Panc1 (cell line): ENCODE measurements around the gene CDKN1A. TPM values are rescaled to one million over a fixed set of nuclear protein-coding genes. Genes with fewer than 3 reads are reported as not detected.
A peak's percentile ranks its signal among the peaks of the same experiment; 100 is the strongest.

Experiments used
- ATAC-seq: fragments of 200-7000 bp; cut with Tn5 transposase; 2 replicates; pipeline ENCODE4 v1.9.1; 2020; ENCODE audit warnings: mild to moderate bottlenecking, moderate library complexity
- Bru-seq: library from RNA; stranded (reverse); fragments of 400-500 nt; gene quantifications from one replicate; lab custom pipeline; 2021; lab: Mats Ljungman, UMichigan
- BruChase-seq, 2 experiments: library from RNA; stranded (reverse); fragments of 400-500 nt; gene quantifications; one replicate each; lab custom pipeline; 2021; lab: Mats Ljungman, UMichigan
- BruUV-seq: library from RNA; stranded (reverse); fragments of 400-500 nt; replicated peaks from 2 replicates; lab custom pipeline; 2021; lab: Mats Ljungman, UMichigan
- CTCF ChIA-PET: fragments of 300-600 bp; sonication (Branson Sonifier 250); formaldehyde crosslinking; loops from one replicate; lab custom pipeline; 2022; ENCODE audit warnings: antibody characterized with exemption; lab: Charles Lee
- POLR2A ChIA-PET: fragments of 300-600 bp; sonication (Branson Sonifier 250); formaldehyde crosslinking; loops from one replicate; lab custom pipeline; 2022; ENCODE audit warnings: antibody characterized with exemption; lab: Charles Lee
- DNase-seq: peaks from one replicate; pipeline ENCODE4 v3.0.0-alpha.2; 2010; ENCODE audit warnings: low read depth, low spot score
- H3K27ac ChIP-seq: 2 replicates; pipeline ENCODE4 v1.5.1; 2011; ENCODE audit warnings: mild to moderate bottlenecking, low read length, inconsistent platforms
- H3K27me3 ChIP-seq: fragments of 200-500 bp; sonication (Bioruptor generic); 2 replicates; pipeline ENCODE4 v1.6.0; 2014; ENCODE audit warnings: low read length, inconsistent platforms; ENCODE audit not compliant: control insufficient read depth, insufficient read depth
- H3K36me3 ChIP-seq: fragments of 200-500 bp; sonication (Bioruptor generic); 2 replicates; pipeline ENCODE4 v1.5.1; 2014; ENCODE audit warnings: inconsistent platforms, mild to moderate bottlenecking, low read length, moderate library complexity; ENCODE audit not compliant: control insufficient read depth, insufficient read depth
- H3K4me1 ChIP-seq: 2 replicates; pipeline ENCODE4 v1.5.1; 2011; ENCODE audit warnings: inconsistent platforms, mild to moderate bottlenecking, low read length, moderate library complexity; ENCODE audit not compliant: control insufficient read depth, insufficient read depth
- H3K4me3 ChIP-seq, 2 experiments: 2 replicates each; pipeline ENCODE4 v1.5.1; 2011 to 2012; ENCODE audit warnings: low read depth in 2 of 2, low read length in 2 of 2, mild to moderate bottlenecking in 2 of 2, inconsistent platforms in 1 of 2, moderate library complexity in 1 of 2
- H3K9me3 ChIP-seq: fragments of 200-500 bp; sonication (Bioruptor generic); 2 replicates; pipeline ENCODE4 v1.5.1; 2014; ENCODE audit warnings: low read depth, mild to moderate bottlenecking, inconsistent platforms, low read length, moderate library complexity; ENCODE audit not compliant: control insufficient read depth, insufficient read depth
- POLR2AphosphoS5 ChIP-seq: IDR thresholded peaks from 2 replicates; pipeline ENCODE4 v1.6.1; 2012; ENCODE audit warnings: mild to moderate bottlenecking, low read depth, low read length, moderate library complexity
- SIN3A ChIP-seq: IDR thresholded peaks from 2 replicates; pipeline ENCODE4 v1.6.1; 2012; ENCODE audit warnings: low read depth, mild to moderate bottlenecking, low read length, moderate library complexity, borderline replicate concordance; ENCODE audit not compliant: insufficient read depth
- TCF7L2 ChIP-seq: IDR thresholded peaks from 2 replicates; pipeline ENCODE4 v1.6.1; 2011; ENCODE audit warnings: mild to moderate bottlenecking, low read depth, low read length, inconsistent platforms
- in situ Hi-C: cut with HindIII; loops from 2 replicates; pipeline ENCODE4 v1.10.0; 2016; ENCODE audit warnings: low sequenced_read_pairs, low pct_unique_long_range_greater_than_20kb
- intact Hi-C: fragments of 100-400 bp; cut with micrococcal nuclease; formaldehyde crosslinking; loops from one replicate; pipeline ENCODE4 v1.10.0; 2022; ENCODE audit not compliant: unreplicated experiment
- long read RNA-seq: library from polyadenylated mRNA; unstranded; transcript quantifications from one replicate; pipeline ENCODE4 v2.0.0, GENCODE V29; 2021; ENCODE audit not compliant: unreplicated experiment
- polyA plus RNA-seq: library from polyadenylated mRNA; unstranded; fragments of >200 nt; gene quantifications from one replicate; pipeline ENCODE4 v1.2.1, GENCODE V29; 2012; ENCODE audit warnings: missing spikeins; ENCODE audit not compliant: insufficient read length
- total RNA-seq: library from RNA; stranded (reverse); gene quantifications from one replicate; pipeline ENCODE4 v1.2.1, GENCODE V29; 2021; ENCODE audit not compliant: unreplicated experiment
- TF ChIP-seq, protein P1 (sequence below), 2 experiments: IDR thresholded peaks; 2 replicates each; pipeline ENCODE4 v1.6.1; 2011 to 2012; ENCODE audit warnings: low read depth in 2 of 2, control low read depth in 1 of 2, low read length in 1 of 2, mild to moderate bottlenecking in 1 of 2, moderate library complexity in 1 of 2; ENCODE audit not compliant: insufficient read depth in 1 of 2
- TF ChIP-seq, protein P2 (sequence below): fragments of 450-650 bp; IDR thresholded peaks from 2 replicates; pipeline ENCODE4 v1.5.1; 2017; ENCODE audit warnings: mild to moderate bottlenecking

Gene CDKN1A
- total RNA-seq (46.2 TPM), Bru-seq, nascent RNA (percentile 77 among the genes with signal in this experiment), BruChase-seq, experiment 1, labeled RNA remaining after a 2-hour chase (percentile 84 among the genes with signal in this experiment), BruChase-seq, experiment 2, labeled RNA remaining after a 6-hour chase (percentile 73 among the genes with signal in this experiment)
- 52.2 TPM for polyA plus RNA-seq
- long read RNA-seq, transcript CDKN1A-201 (3 exons, 2,180 nt), result major isoform, 82 of 111 reads
- long read RNA-seq, partial matches to known transcripts, result 9 of 111 reads
- long read RNA-seq, other reads (novel, unspliced or antisense), result 16 of 111 reads

DNA sequence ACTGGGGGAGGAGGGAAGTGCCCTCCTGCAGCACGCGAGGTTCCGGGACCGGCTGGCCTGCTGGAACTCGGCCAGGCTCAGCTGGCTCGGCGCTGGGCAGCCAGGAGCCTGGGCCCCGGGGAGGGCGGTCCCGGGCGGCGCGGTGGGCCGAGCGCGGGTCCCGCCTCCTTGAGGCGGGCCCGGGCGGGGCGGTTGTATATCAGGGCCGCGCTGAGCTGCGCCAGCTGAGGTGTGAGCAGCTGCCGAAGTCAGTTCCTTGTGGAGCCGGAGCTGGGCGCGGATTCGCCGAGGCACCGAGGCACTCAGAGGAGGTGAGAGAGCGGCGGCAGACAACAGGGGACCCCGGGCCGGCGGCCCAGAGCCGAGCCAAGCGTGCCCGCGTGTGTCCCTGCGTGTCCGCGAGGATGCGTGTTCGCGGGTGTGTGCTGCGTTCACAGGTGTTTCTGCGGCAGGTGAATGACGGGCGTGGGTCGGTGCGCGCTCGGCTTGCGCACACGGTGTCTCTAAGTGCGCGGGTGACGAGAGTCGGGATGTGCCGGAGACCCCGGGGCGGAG lies at the start of gene CDKN1A:
Gene CDKN1A, plus strand, starts transcription at position 227 of the 555 bp plus-strand sequence. CDS start 5,388 bp downstream, outside the sequence.
- ChIA-PET CTCF (interaction anchor here (0.6 kb wide), 1 partner anchor 26 kb away, joined by 5 read pairs; no protein-coding TSS in a partner anchor), POLR2A (interaction anchor here (0.6 to 1.0 kb wide), 3 partner anchors 33 to 418 kb away, joined by 3 to 6 read pairs (median 4); no protein-coding TSS in a partner anchor)
- DNase-seq (no peak), ATAC-seq (peak; percentile 88)
- Histone ChIP-seq H3K27me3 (no peaks in the 10 kb centered on the region), H3K4me3 (peak within 1 kb of the TSS; percentile 77 to 89), H3K36me3 (no peaks in the 10 kb centered on the region; the same call in 1 of the 2 replicates), H3K27ac (peak within 1 kb of the TSS; percentile 75), H3K4me1 (peaks cover 38% of the 10 kb centered on the region), H3K9me3 (no peaks in the 10 kb centered on the region)
- TF ChIP-seq, protein P1, sequence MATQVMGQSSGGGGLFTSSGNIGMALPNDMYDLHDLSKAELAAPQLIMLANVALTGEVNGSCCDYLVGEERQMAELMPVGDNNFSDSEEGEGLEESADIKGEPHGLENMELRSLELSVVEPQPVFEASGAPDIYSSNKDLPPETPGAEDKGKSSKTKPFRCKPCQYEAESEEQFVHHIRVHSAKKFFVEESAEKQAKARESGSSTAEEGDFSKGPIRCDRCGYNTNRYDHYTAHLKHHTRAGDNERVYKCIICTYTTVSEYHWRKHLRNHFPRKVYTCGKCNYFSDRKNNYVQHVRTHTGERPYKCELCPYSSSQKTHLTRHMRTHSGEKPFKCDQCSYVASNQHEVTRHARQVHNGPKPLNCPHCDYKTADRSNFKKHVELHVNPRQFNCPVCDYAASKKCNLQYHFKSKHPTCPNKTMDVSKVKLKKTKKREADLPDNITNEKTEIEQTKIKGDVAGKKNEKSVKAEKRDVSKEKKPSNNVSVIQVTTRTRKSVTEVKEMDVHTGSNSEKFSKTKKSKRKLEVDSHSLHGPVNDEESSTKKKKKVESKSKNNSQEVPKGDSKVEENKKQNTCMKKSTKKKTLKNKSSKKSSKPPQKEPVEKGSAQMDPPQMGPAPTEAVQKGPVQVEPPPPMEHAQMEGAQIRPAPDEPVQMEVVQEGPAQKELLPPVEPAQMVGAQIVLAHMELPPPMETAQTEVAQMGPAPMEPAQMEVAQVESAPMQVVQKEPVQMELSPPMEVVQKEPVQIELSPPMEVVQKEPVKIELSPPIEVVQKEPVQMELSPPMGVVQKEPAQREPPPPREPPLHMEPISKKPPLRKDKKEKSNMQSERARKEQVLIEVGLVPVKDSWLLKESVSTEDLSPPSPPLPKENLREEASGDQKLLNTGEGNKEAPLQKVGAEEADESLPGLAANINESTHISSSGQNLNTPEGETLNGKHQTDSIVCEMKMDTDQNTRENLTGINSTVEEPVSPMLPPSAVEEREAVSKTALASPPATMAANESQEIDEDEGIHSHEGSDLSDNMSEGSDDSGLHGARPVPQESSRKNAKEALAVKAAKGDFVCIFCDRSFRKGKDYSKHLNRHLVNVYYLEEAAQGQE (IDR thresholded peaks at IDR 0.05; ENCODE audit: insufficient read depth in 1 of 2, low read depth in 2 of 2, low read length in 1 of 2), result 0 out of 4 replicates have a peak, but pooled peaks of 1 of the 2 experiments have one; percentile 40
- TF ChIP-seq POLR2AphosphoS5, result peak; percentile 93
- TF ChIP-seq, protein P2, sequence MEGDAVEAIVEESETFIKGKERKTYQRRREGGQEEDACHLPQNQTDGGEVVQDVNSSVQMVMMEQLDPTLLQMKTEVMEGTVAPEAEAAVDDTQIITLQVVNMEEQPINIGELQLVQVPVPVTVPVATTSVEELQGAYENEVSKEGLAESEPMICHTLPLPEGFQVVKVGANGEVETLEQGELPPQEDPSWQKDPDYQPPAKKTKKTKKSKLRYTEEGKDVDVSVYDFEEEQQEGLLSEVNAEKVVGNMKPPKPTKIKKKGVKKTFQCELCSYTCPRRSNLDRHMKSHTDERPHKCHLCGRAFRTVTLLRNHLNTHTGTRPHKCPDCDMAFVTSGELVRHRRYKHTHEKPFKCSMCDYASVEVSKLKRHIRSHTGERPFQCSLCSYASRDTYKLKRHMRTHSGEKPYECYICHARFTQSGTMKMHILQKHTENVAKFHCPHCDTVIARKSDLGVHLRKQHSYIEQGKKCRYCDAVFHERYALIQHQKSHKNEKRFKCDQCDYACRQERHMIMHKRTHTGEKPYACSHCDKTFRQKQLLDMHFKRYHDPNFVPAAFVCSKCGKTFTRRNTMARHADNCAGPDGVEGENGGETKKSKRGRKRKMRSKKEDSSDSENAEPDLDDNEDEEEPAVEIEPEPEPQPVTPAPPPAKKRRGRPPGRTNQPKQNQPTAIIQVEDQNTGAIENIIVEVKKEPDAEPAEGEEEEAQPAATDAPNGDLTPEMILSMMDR, result no peak
- TF ChIP-seq SIN3A, result peak; percentile 94; the same call in 1 of the 2 replicates
- intact Hi-C loops, result loop anchor here (2.0 kb wide), 1 partner anchor 56 kb away; no protein-coding TSS in a partner anchor
- BruUV-seq, result no TSS peak
- in situ Hi-C loops, result no loop called here

DNA sequence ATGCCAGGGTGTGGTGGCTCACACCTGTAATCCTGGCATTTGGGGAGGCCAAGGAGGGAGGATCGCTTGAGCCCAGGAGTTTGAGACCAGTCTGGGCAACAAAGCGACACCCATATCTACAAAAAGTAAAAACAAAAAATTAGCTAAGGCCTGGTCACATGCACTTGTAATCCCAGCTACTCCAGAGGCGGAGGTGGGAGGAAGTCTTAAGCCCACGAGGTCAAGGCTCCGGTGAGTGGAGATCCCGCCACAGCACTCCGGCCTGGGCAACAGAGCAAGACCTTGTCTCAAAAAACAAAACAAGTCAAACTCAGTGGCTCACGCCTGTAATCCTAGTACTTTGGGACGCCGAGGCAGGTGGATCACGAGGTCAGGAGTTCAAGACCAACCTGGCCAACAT lies 48.7 kb upstream of the CDKN1A start:
- no peak for DNase-seq
- peaks cover 20% of the 10 kb centered on the region for H3K4me1 ChIP-seq
- no peak for TF ChIP-seq POLR2AphosphoS5
- TF ChIP-seq, protein P1 (IDR thresholded peaks at IDR 0.05; ENCODE audit: insufficient read depth in 1 of 2, low read depth in 2 of 2, low read length in 1 of 2), result no peak
- TF ChIP-seq, protein P2, result no peak
- TF ChIP-seq TCF7L2, result no peak
- no peak for TF ChIP-seq SIN3A
- CTCF ChIA-PET, result no interaction called here
- H3K4me3 ChIP-seq, result no peak overlapping the region
- in situ Hi-C loops (no loop called here), intact Hi-C loops (no loop called here)
- no peak for ATAC-seq
- H3K27ac ChIP-seq, result no peak overlapping the region
- no peaks in the 10 kb centered on the region for H3K36me3 ChIP-seq
- no TSS peak for BruUV-seq
- no peaks in the 10 kb centered on the region for H3K27me3 ChIP-seq
- no peaks in the 10 kb centered on the region for H3K9me3 ChIP-seq
- POLR2A ChIA-PET, result no interaction called here
